Ovary (tissue), 9 donors: ENCODE data around the gene PLXDC2. TPM values are rescaled to one million over a fixed set of nuclear protein-coding genes. Genes with fewer than 3 reads are reported as not detected.

Experiments used
- DNase-seq, 5 donors: peaks; one replicate each; pipeline ENCODE4 v3.0.0-alpha.2; 2019 to 2020
- H3K27ac ChIP-seq, 2 donors: fragments of 200-600 bp; one replicate each; pipeline versions ENCODE4 v1.5.1 to v1.8.0; 2019 to 2022
- H3K27me3 ChIP-seq: fragments of 200-600 bp; one replicate; pipeline ENCODE4 v1.8.0; 2022
- H3K36me3 ChIP-seq: fragments of 200-600 bp; sonication (generic); one replicate; pipeline ENCODE4 v1.5.1; 2019
- H3K4me1 ChIP-seq: one replicate; pipeline ENCODE4 v1.8.1; 2013; ENCODE audit warnings: mild to moderate bottlenecking, moderate library complexity; ENCODE audit not compliant: insufficient read depth
- H3K4me3 ChIP-seq: fragments of 200-600 bp; sonication (generic); one replicate; pipeline ENCODE4 v1.5.1; 2017
- H3K9me3 ChIP-seq, 2 donors: fragments of 200-600 bp in 1 of 2; sonication (generic) in 1 of 2; one replicate each; pipeline versions ENCODE4 v1.5.1 to v1.8.1; 2013 to 2019; ENCODE audit warnings: mild to moderate bottlenecking in 1 of 2, moderate library complexity in 1 of 2
- CTCF ChIP-seq, 3 donors: fragments of 450-650 bp in 2 of 3; fragments of 200-600 bp in 1 of 3; IDR thresholded peaks; one replicate each; pipeline versions ENCODE4 v1.5.1 to v1.8.0; 2016 to 2022; ENCODE audit warnings: antibody characterized with exemption in 3 of 3, mild to moderate bottlenecking in 1 of 3
- EP300 ChIP-seq: sonication (generic); formaldehyde crosslinking; IDR thresholded peaks from one replicate; pipeline ENCODE4 v1.6.1; 2017; ENCODE audit warnings: antibody characterized with exemption
- POLR2A ChIP-seq: fragments of 450-650 bp; IDR thresholded peaks from one replicate; pipeline ENCODE4 v1.6.1; 2017; ENCODE audit warnings: antibody characterized with exemption, mild to moderate bottlenecking, moderate library complexity
- WGBS, 3 donors: extraction: QIAGEN DNeasy Blood & Tissue Kit in 1 of 3; methylation state at CpG; one replicate each; pipeline versions ENCODE4 v1.1.5 to v1.1.7; 2013 to 2017; 5-methylcytosine and 5-hydroxymethylcytosine counted together
- intact Hi-C, 4 donors: fragments of 100-400 bp; cut with DNase I; formaldehyde crosslinking; loops; one replicate each; pipeline versions ENCODE4 v1.11.0 to v1.15.1; 2022 to 2023
- polyA plus RNA-seq, 2 donors: library from polyadenylated mRNA; stranded (reverse); fragments of 200-250 nt in 1 of 2; fragments of 350-450 nt in 1 of 2; fragmentation: Illumina TruSeq in 1 of 2; extraction: RNeasy Lipid Tissue Mini Kit (QIAGEN cat#74804) in 1 of 2; gene quantifications; one replicate each; pipeline ENCODE4 v1.2.3, GENCODE V29; 2013 to 2014
- total RNA-seq, 7 donors: library from RNA; depleted of rRNA in 2 of 7; stranded (reverse); fragments of >200 nt in 2 of 7; fragmentation: NEBNext Ultra II Directional in 3 of 7; extraction: Animal tissue kit (Norgen Biotek cat#: 25700) in 3 of 7; gene quantifications; one replicate each; pipeline versions ENCODE4 v1.1.0 to v1.2.4, GENCODE V29; 2016 to 2023
- donor health status: DM: no; HTN: no; CAD: no; lungs with moderate emphysema.
- donor health status: DM: no; HTN: no; CAD: no.
- donor health status: Bipolar disorder and iron deficiency.
- donor health status: DM: yes; HTN: yes; CAD: no.
- donor health status: DM: no; HTN: no; CAD: no.
- donor health status: DM: yes; HTN: yes; CAD: no.

Gene PLXDC2
- total and polyA plus RNA-seq, 9 donors = 13.6 to 76.0 (median 38.0) TPM

- Histone ChIP-seq H3K9me3 (no peaks in the 10 kb centered on the region), H3K36me3 (no peaks in the 10 kb centered on the region), H3K27ac (no peak overlapping the region), H3K4me1 (no peaks in the 10 kb centered on the region), H3K27me3 (no peaks in the 10 kb centered on the region), H3K4me3 (no peak overlapping the region)
- no peak for DNase-seq
- intact Hi-C loops = no loop called here
- WGBS, 3 donors = 73 to 100% (median 82%) methylated on average over 1 of the region's 1 CpG
- no peak for TF ChIP-seq EP300
- no peak for TF ChIP-seq POLR2A
- no peak for TF ChIP-seq CTCF (IDR thresholded peaks at IDR 0.05)
These were observed 29.5 kb downstream of the PLXDC2 start for GRCh38 chr10:19845503-19846368.

GRCh38 chr10:19847321-19847720 lies 31.1 kb downstream of the PLXDC2 start:
- Histone ChIP-seq H3K27ac (no peak overlapping the region), H3K9me3 (no peaks in the 10 kb centered on the region), H3K4me3 (no peak overlapping the region), H3K4me1 (no peaks in the 10 kb centered on the region), H3K27me3 (no peaks in the 10 kb centered on the region), H3K36me3 (no peaks in the 10 kb centered on the region)
- no peak for TF ChIP-seq EP300
- TF ChIP-seq CTCF (IDR thresholded peaks at IDR 0.05) = no peak
- no peak for TF ChIP-seq POLR2A
- 81 to 91% (median 86%) methylated on average over 4 of the region's 4 CpGs for WGBS, 3 donors
- no peak for DNase-seq
- intact Hi-C loops = no loop called here

GRCh38 chr10:19848226-19848985 lies 32.2 kb downstream of the PLXDC2 start:
- WGBS, 3 donors = 85 to 88% (median 88%) methylated on average over 7 of the region's 7 CpGs
- H3K9me3 ChIP-seq = no peaks in the 10 kb centered on the region
- H3K36me3 ChIP-seq = no peaks in the 10 kb centered on the region
- intact Hi-C loops = no loop called here
- no peak overlapping the region for H3K27ac ChIP-seq
- H3K4me3 ChIP-seq = no peak overlapping the region
- H3K27me3 ChIP-seq = no peaks in the 10 kb centered on the region
- no peak for DNase-seq
- H3K4me1 ChIP-seq = no peaks in the 10 kb centered on the region
- no peak for TF ChIP-seq CTCF (IDR thresholded peaks at IDR 0.05)
- no peak for TF ChIP-seq POLR2A
- no peak for TF ChIP-seq EP300

- Histone ChIP-seq H3K9me3 (no peaks in the 10 kb centered on the region), H3K27ac (no peak overlapping the region), H3K4me1 (no peaks in the 10 kb centered on the region), H3K27me3 (no peaks in the 10 kb centered on the region), H3K4me3 (no peak overlapping the region), H3K36me3 (no peaks in the 10 kb centered on the region)
- intact Hi-C loops = no loop called here
- WGBS, 3 donors = 67 to 97% (median 69%) methylated on average over 5 of the region's 5 CpGs
- TF ChIP-seq CTCF (IDR thresholded peaks at IDR 0.05) (no peak), POLR2A (no peak), EP300 (no peak)
- DNase-seq = no peak
These were observed 37.6 kb downstream of the PLXDC2 start for GRCh38 chr10:19853831-19854230.
